HG03571 (cell line): ENCODE measurements around the gene TEX38.
"Not testable (repeated sequence)": the region's sequence is repeated elsewhere in the genome, so short reads cannot be mapped to it uniquely, and the experiment has no call there.

Experiments
- ATAC-seq: cut with Tn5 transposase; IDR thresholded peaks from one replicate; pipeline ENCODE4 v1.9.1; 2021; ENCODE audit not compliant: unreplicated experiment

TEX38 gene

GRCh38 chr1:46654698-46655097, 17.0 kb upstream of the TEX38 start:
- not testable (repeated sequence) for ATAC-seq

GRCh38 chr1:46655848-46656247, 15.8 kb upstream of the TEX38 start:
- ATAC-seq, result no peak

- ATAC-seq, result no peak
Measured at GRCh38 chr1:46656643-46657042, 15.0 kb upstream of the TEX38 start.

- ATAC-seq, result no peak
Measured at GRCh38 chr1:46657775-46658174, 13.9 kb upstream of the TEX38 start.

GRCh38 chr1:46659307-46659870, 12.3 kb upstream of the TEX38 start:
- ATAC-seq, result no peak

- peak; percentile 74 for ATAC-seq
Measured at GRCh38 chr1:46660116-46660515, 11.5 kb upstream of the TEX38 start.

- ATAC-seq, result not testable (repeated sequence)
Measured at GRCh38 chr1:46662919-46663318, 8.7 kb upstream of the TEX38 start.

GRCh38 chr1:46665983-46666382, 5.7 kb upstream of the TEX38 start:
- no peak for ATAC-seq

- peak; percentile 76 for ATAC-seq
Measured at GRCh38 chr1:46667782-46668760, 3.6 kb upstream of the TEX38 start, which contains the start of gene ATPAF1. ATPAF1 (minus strand) TSS chr1:46668364; CDS start chr1:46668322, 42 bp downstream.

- no peak for ATAC-seq
Measured at GRCh38 chr1:46670134-46670533, 1.5 kb upstream of the TEX38 start.

- ATAC-seq, result no peak
Measured at GRCh38 chr1:46672696-46673095, 1.0 kb downstream of the TEX38 start.

GRCh38 chr1:46673749-46674182, 2.1 kb downstream of the TEX38 start:
- ATAC-seq, result no peak

GRCh38 chr1:46675549-46676314, 4.1 kb downstream of the TEX38 start:
- peak; percentile 55 for ATAC-seq

- ATAC-seq, result no peak
Measured at GRCh38 chr1:46676531-46676930, 4.9 kb downstream of the TEX38 start.

- ATAC-seq, result no peak
Measured at GRCh38 chr1:46677339-46677738, 5.7 kb downstream of the TEX38 start.

- ATAC-seq, result no peak
Measured at GRCh38 chr1:46679789-46680573, 8.3 kb downstream of the TEX38 start.

- no peak for ATAC-seq
Measured at GRCh38 chr1:46681333-46682034, 9.8 kb downstream of the TEX38 start.

- no peak for ATAC-seq
Measured at GRCh38 chr1:46682064-46682463, 10.4 kb downstream of the TEX38 start.

GRCh38 chr1:46684670-46685069, 13.0 kb downstream of the TEX38 start:
- no peak for ATAC-seq

- no peak for ATAC-seq
Measured at GRCh38 chr1:46686255-46686654, 14.6 kb downstream of the TEX38 start.
